ENCODE measurements around the gene AATK. TPM values are rescaled to one million over a fixed set of nuclear protein-coding genes. Genes with fewer than 3 reads are reported as not detected.
A peak's percentile ranks its signal among the peaks of the same experiment; 100 is the strongest.

Gene AATK
- total and polyA plus RNA-seq, 12 donors: 0.73 to 23.3 (median 9.9) TPM

- no peaks in the 10 kb centered on the region for H3K27me3 ChIP-seq
- H3K4me3 ChIP-seq: no peak overlapping the region
- TF ChIP-seq CTCF (IDR thresholded peaks at IDR 0.05): no peak
- no peaks in the 10 kb centered on the region for H3K4me1 ChIP-seq (replicated peaks in 1 of 2)
- no peaks in the 10 kb centered on the region for H3K36me3 ChIP-seq (replicated peaks in 1 of 2)
- intact Hi-C loops (cut with DNase I): no loop called here
- H3K9me3 ChIP-seq (replicated peaks in 1 of 3): no peaks in the 10 kb centered on the region
- DNase-seq: no peak
- WGBS, 4 donors: 86 to 91% (median 89%) methylated on average over 9 to 17 of the region's 17 CpGs
- H3K27ac ChIP-seq: peak overlapping the region in 1 of 5 donors; percentile 12
These were observed 90.7 kb downstream of the AATK start for GRCh38 chr17:81075307-81075706.

- Histone ChIP-seq H3K27ac (peak overlapping the region in 1 of 5 donors; percentile 12), H3K9me3 (replicated peaks in 1 of 3) (no peaks in the 10 kb centered on the region), H3K4me3 (no peak overlapping the region), H3K36me3 (replicated peaks in 1 of 2) (no peaks in the 10 kb centered on the region), H3K4me1 (replicated peaks in 1 of 2) (no peaks in the 10 kb centered on the region), H3K27me3 (no peaks in the 10 kb centered on the region)
- DNase-seq: no peak
- intact Hi-C loops (cut with DNase I): no loop called here
- TF ChIP-seq CTCF (IDR thresholded peaks at IDR 0.05) (no peak), POLR2A (IDR thresholded peaks at IDR 0.05) (no peak)
- WGBS, 4 donors: 71 to 75% (median 72%) methylated on average over 5 to 8 of the region's 8 CpGs
These were observed 91.1 kb downstream of the AATK start for GRCh38 chr17:81074875-81075274.

GRCh38 chr17:81073967-81074839 is 91.8 kb downstream of the AATK start:
- TF ChIP-seq POLR2A (IDR thresholded peaks at IDR 0.05) (no peak), CTCF (IDR thresholded peaks at IDR 0.05) (no peak)
- WGBS, 4 donors: 86 to 93% (median 90%) methylated on average over 34 to 42 of the region's 42 CpGs
- intact Hi-C loops (cut with DNase I): no loop called here
- no peak for DNase-seq
- Histone ChIP-seq H3K4me3 (no peak overlapping the region), H3K27ac (no peak overlapping the region), H3K27me3 (no peaks in the 10 kb centered on the region), H3K36me3 (replicated peaks in 1 of 2) (no peaks in the 10 kb centered on the region), H3K9me3 (replicated peaks in 1 of 3) (no peaks in the 10 kb centered on the region), H3K4me1 (replicated peaks in 1 of 2) (no peaks in the 10 kb centered on the region)

- 86 to 88% (median 88%) methylated on average over 33 to 39 of the region's 39 CpGs for WGBS, 4 donors
- no peak overlapping the region for H3K27ac ChIP-seq
- H3K36me3 ChIP-seq (replicated peaks in 1 of 2): no peaks in the 10 kb centered on the region
- intact Hi-C loops (cut with DNase I): no loop called here
- H3K4me1 ChIP-seq (replicated peaks in 1 of 2): no peaks in the 10 kb centered on the region
- DNase-seq: no peak
- TF ChIP-seq CTCF (IDR thresholded peaks at IDR 0.05) (no peak), POLR2A (IDR thresholded peaks at IDR 0.05) (no peak)
- H3K4me3 ChIP-seq: no peak overlapping the region
- H3K27me3 ChIP-seq: no peaks in the 10 kb centered on the region
- no peaks in the 10 kb centered on the region for H3K9me3 ChIP-seq (replicated peaks in 1 of 3)
These were observed 94.0 kb downstream of the AATK start for GRCh38 chr17:81071761-81072741.

Data from adrenal gland (tissue), 12 donors.